ENCODE measurements around the gene CLN3. TPM values are rescaled to one million over a fixed set of nuclear protein-coding genes. Genes with fewer than 3 reads are reported as not detected.
A peak's percentile ranks its signal among the peaks of the same experiment; 100 is the strongest.

The CLN3 gene
- total and polyA plus RNA-seq, 2 of the 13 experiments (the other 11 are each of a cell fraction or from before 2014, with no cell fraction given): 23.4 to 46.8 TPM

GRCh38 chr16:28475221-28475620 lies 16.7 kb downstream of the CLN3 start:
- in situ Hi-C loops (cut with HindIII; ENCODE audit: extremely low pct_ligation_motif_present, low pct_unique_long_range_greater_than_20kb): no loop called here
- POLR2A ChIA-PET: no interaction called here
- H3K36me3 ChIP-seq (replicated peaks in 1 of 2; ENCODE audit: control insufficient read depth in 1 of 2, insufficient read depth in 2 of 2, low read length in 2 of 2): peaks cover 4 to 22% of the 10 kb centered on the region in 2 experiments; a peak in 4 of 5 replicates
- BruUV-seq (replicated peaks): no TSS peak
- no peak for DNase-seq (ENCODE audit: low spot score)
- no peaks in the 10 kb centered on the region for H4K20me1 ChIP-seq (ENCODE audit: insufficient read depth, low read length)
- no peak overlapping the region for H3K9ac ChIP-seq (ENCODE audit: insufficient read depth, low read depth, low read length)
- WGBS (ENCODE audit: low lambda C conversion rate): 92% methylated on average over 2 of the region's 2 CpGs
- intact Hi-C loops (cut with micrococcal nuclease; ENCODE audit: unreplicated experiment): no loop called here
- no peak overlapping the region for H3K27ac ChIP-seq (ENCODE audit: extremely low read length, insufficient read depth, low read length)
- H2AFZ ChIP-seq (ENCODE audit: low read length): no peak overlapping the region
- no peaks in the 10 kb centered on the region for H3K9me3 ChIP-seq (ENCODE audit: low read length)
- H3K4me2 ChIP-seq (ENCODE audit: low read depth, low read length): no peak overlapping the region
- no peaks in the 10 kb centered on the region for H3K27me3 ChIP-seq (ENCODE audit: control insufficient read depth in 1 of 2, insufficient read depth in 2 of 2, low read length in 2 of 2)
- H3K4me3 ChIP-seq (replicated peaks in 1 of 3; ENCODE audit: insufficient read depth in 1 of 3, low read depth in 2 of 3, low read length in 3 of 3): no peak overlapping the region
- ATAC-seq: no peak
- CTCF ChIA-PET (ENCODE audit: low intra/inter-chr PET ratio, low total read pairs): no interaction called here
- H3K79me2 ChIP-seq (ENCODE audit: insufficient read depth, low read length): no peaks in the 10 kb centered on the region
- no peaks in the 10 kb centered on the region for H3K4me1 ChIP-seq (ENCODE audit: insufficient read depth, low read length)
- TF ChIP-seq MAZ (IDR thresholded peaks at IDR 0.05; ENCODE audit: borderline replicate concordance, low read depth, low read length): no peak
- no peak for TF ChIP-seq MAZ (CRISPR knock-in tag; IDR thresholded peaks at IDR 0.05; ENCODE audit: low read depth)
- TF ChIP-seq NCOA5 (CRISPR knock-in tag; IDR thresholded peaks at IDR 0.05): no peak
- no peak for TF ChIP-seq NFYB (CRISPR knock-in tag; IDR thresholded peaks at IDR 0.05)
- no peak for TF ChIP-seq AFF4 (CRISPR knock-in tag; IDR thresholded peaks at IDR 0.05)
- TF ChIP-seq ZNF460 (CRISPR knock-in tag; IDR thresholded peaks at IDR 0.05; ENCODE audit: borderline replicate concordance): no peak
- no peak for TF ChIP-seq ZNF687 (CRISPR knock-in tag; IDR thresholded peaks at IDR 0.05)
- peak; percentile 83 for TF ChIP-seq ZNF629 (CRISPR knock-in tag; conservative IDR thresholded peaks at IDR 0.05)
- no peak for TF ChIP-seq HDAC1 (CRISPR knock-in tag; IDR thresholded peaks at IDR 0.05)
- FAIRE-seq: no peak

Data from HepG2 (cell line).